ENCODE data around the gene HOXA4. TPM values are rescaled to one million over a fixed set of nuclear protein-coding genes. Genes with fewer than 3 reads are reported as not detected.

The HOXA4 gene
- total RNA-seq, 1 donor from 2014 or later = 0.30 TPM

GRCh38 chr7:27146491-27147198 is 16.1 kb upstream of the HOXA4 start:
- peaks cover 20% of the 10 kb centered on the region for H3K4me1 Mint-ChIP-seq (ENCODE audit: low read depth)
- H3K9me3 Mint-ChIP-seq (ENCODE audit: low read depth) = peaks cover 2% of the 10 kb centered on the region
- H3K27ac Mint-ChIP-seq (ENCODE audit: unreplicated experiment) = no peak overlapping the region
- peaks cover 86% of the 10 kb centered on the region for H3K27me3 Mint-ChIP-seq (ENCODE audit: low read depth)
- DNase-seq (ENCODE audit: low spot score) = no peak
- peaks cover 2% of the 10 kb centered on the region for H3K36me3 Mint-ChIP-seq (ENCODE audit: low read depth)
- TF ChIP-seq CTCF (IDR thresholded peaks at IDR 0.05) = no peak
- H3K4me3 Mint-ChIP-seq (ENCODE audit: unreplicated experiment) = no peak overlapping the region

- no peak for DNase-seq (ENCODE audit: low spot score)
- no peak overlapping the region for H3K4me3 Mint-ChIP-seq (ENCODE audit: unreplicated experiment)
- TF ChIP-seq CTCF (IDR thresholded peaks at IDR 0.05) = no peak
- no peak overlapping the region for H3K27ac Mint-ChIP-seq (ENCODE audit: unreplicated experiment)
- peaks cover 2% of the 10 kb centered on the region for H3K36me3 Mint-ChIP-seq (ENCODE audit: low read depth)
- H3K9me3 Mint-ChIP-seq (ENCODE audit: low read depth) = peaks cover 2% of the 10 kb centered on the region
- H3K4me1 Mint-ChIP-seq (ENCODE audit: low read depth) = peaks cover 13% of the 10 kb centered on the region
- peaks cover 86% of the 10 kb centered on the region for H3K27me3 Mint-ChIP-seq (ENCODE audit: low read depth)
Observed at GRCh38 chr7:27145914-27146412, 15.4 kb upstream of the HOXA4 start.

- no peak for TF ChIP-seq CTCF (IDR thresholded peaks at IDR 0.05)
- peaks cover 2% of the 10 kb centered on the region for H3K36me3 Mint-ChIP-seq (ENCODE audit: low read depth)
- H3K9me3 Mint-ChIP-seq (ENCODE audit: low read depth) = peaks cover 2% of the 10 kb centered on the region
- DNase-seq (ENCODE audit: low spot score) = peak; percentile 62
- peaks cover 12% of the 10 kb centered on the region for H3K4me1 Mint-ChIP-seq (ENCODE audit: low read depth)
- H3K27ac Mint-ChIP-seq (ENCODE audit: unreplicated experiment) = no peak overlapping the region
- peaks cover 88% of the 10 kb centered on the region for H3K27me3 Mint-ChIP-seq (ENCODE audit: low read depth)
- H3K4me3 Mint-ChIP-seq (ENCODE audit: unreplicated experiment) = no peak overlapping the region
Observed at GRCh38 chr7:27145165-27145913, 14.8 kb upstream of the HOXA4 start.

GRCh38 chr7:27144781-27145164 is 14.2 kb upstream of the HOXA4 start:
- no peak for TF ChIP-seq CTCF (IDR thresholded peaks at IDR 0.05)
- H3K36me3 Mint-ChIP-seq (ENCODE audit: low read depth) = peaks cover 2% of the 10 kb centered on the region
- H3K9me3 Mint-ChIP-seq (ENCODE audit: low read depth) = peaks cover 2% of the 10 kb centered on the region
- peaks cover 12% of the 10 kb centered on the region for H3K4me1 Mint-ChIP-seq (ENCODE audit: low read depth)
- no peak overlapping the region for H3K4me3 Mint-ChIP-seq (ENCODE audit: unreplicated experiment)
- H3K27ac Mint-ChIP-seq (ENCODE audit: unreplicated experiment) = no peak overlapping the region
- no peak for DNase-seq (ENCODE audit: low spot score)
- peaks cover 89% of the 10 kb centered on the region for H3K27me3 Mint-ChIP-seq (ENCODE audit: low read depth)

GRCh38 chr7:27143950-27144780 is 13.6 kb upstream of the HOXA4 start:
- Mint-ChIP-seq H3K36me3 (ENCODE audit: low read depth) (peaks cover 3% of the 10 kb centered on the region), H3K27me3 (ENCODE audit: low read depth) (peaks cover 84% of the 10 kb centered on the region), H3K27ac (ENCODE audit: unreplicated experiment) (no peak overlapping the region), H3K4me3 (ENCODE audit: unreplicated experiment) (no peak overlapping the region), H3K9me3 (ENCODE audit: low read depth) (peaks cover 2% of the 10 kb centered on the region), H3K4me1 (ENCODE audit: low read depth) (peaks cover 12% of the 10 kb centered on the region)
- peak; percentile 28 for TF ChIP-seq CTCF (IDR thresholded peaks at IDR 0.05)
- DNase-seq (ENCODE audit: low spot score) = no peak

Data from chondrocyte (in vitro differentiated cells).